ENCODE results near the gene TFDP1. TPM values are rescaled to one million over a fixed set of nuclear protein-coding genes. Genes with fewer than 3 reads are reported as not detected.

Gene TFDP1
- total RNA-seq, 2 experiments from 2014 or later, result 87.9 to 119 TPM

- H3K4me3 ChIP-seq (ENCODE audit: low read depth, low read length, poor library complexity, severe bottlenecking), result peak overlapping the region; percentile 90
- H3K4me2 ChIP-seq (ENCODE audit: low read length), result peak overlapping the region; percentile 80
- peaks cover 14% of the 10 kb centered on the region for H3K4me1 ChIP-seq (ENCODE audit: insufficient read depth, low read length, poor library complexity, severe bottlenecking)
- H3K79me2 ChIP-seq (ENCODE audit: insufficient read depth, low read depth, low read length), result peaks cover 51% of the 10 kb centered on the region
- no peak overlapping the region for H2AFZ ChIP-seq (ENCODE audit: low read length)
- H4K20me1 ChIP-seq (ENCODE audit: insufficient read depth, low read length), result no peaks in the 10 kb centered on the region
- TSS peak; percentile 92 for BruUV-seq (replicated peaks)
- H3K36me3 ChIP-seq (ENCODE audit: insufficient read depth, low read length), result peaks cover 49% of the 10 kb centered on the region
- ChIA-PET POLR2A (interaction anchor here (0.6 to 0.7 kb wide), 2 partner anchors 18 to 708 kb away, joined by 3 read pairs; no protein-coding TSS in a partner anchor), CTCF (ENCODE audit: unreplicated experiment) (no interaction called here)
- intact Hi-C loops (cut with micrococcal nuclease; ENCODE audit: unreplicated experiment), result loop anchor here (10.0 kb wide), 1 partner anchor 381 kb away; the partner anchor contains the start of genes CUL4A and PCID2
- TF ChIP-seq, protein P1, sequence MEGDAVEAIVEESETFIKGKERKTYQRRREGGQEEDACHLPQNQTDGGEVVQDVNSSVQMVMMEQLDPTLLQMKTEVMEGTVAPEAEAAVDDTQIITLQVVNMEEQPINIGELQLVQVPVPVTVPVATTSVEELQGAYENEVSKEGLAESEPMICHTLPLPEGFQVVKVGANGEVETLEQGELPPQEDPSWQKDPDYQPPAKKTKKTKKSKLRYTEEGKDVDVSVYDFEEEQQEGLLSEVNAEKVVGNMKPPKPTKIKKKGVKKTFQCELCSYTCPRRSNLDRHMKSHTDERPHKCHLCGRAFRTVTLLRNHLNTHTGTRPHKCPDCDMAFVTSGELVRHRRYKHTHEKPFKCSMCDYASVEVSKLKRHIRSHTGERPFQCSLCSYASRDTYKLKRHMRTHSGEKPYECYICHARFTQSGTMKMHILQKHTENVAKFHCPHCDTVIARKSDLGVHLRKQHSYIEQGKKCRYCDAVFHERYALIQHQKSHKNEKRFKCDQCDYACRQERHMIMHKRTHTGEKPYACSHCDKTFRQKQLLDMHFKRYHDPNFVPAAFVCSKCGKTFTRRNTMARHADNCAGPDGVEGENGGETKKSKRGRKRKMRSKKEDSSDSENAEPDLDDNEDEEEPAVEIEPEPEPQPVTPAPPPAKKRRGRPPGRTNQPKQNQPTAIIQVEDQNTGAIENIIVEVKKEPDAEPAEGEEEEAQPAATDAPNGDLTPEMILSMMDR (conservative IDR thresholded peaks at IDR 0.05; ENCODE audit: low read length), result no peak
- no peak for DNase-seq (ENCODE audit: low spot score)
- no peak overlapping the region for H3K27ac ChIP-seq (ENCODE audit: low read depth, low read length, poor library complexity, severe bottlenecking)
- no peaks in the 10 kb centered on the region for H3K9me3 ChIP-seq (ENCODE audit: low read length)
- no peaks in the 10 kb centered on the region for H3K9me2 ChIP-seq (ENCODE audit: insufficient read depth, low read length)
These were observed 1.3 kb downstream of the TFDP1 start for GRCh38 chr13:113585896-113586295.

GRCh38 chr13:113586661-113587479, 2.3 kb downstream of the TFDP1 start:
- ChIA-PET CTCF (ENCODE audit: unreplicated experiment) (no interaction called here), POLR2A (interaction anchor here (0.7 kb wide), 1 partner anchor 160 kb away, joined by 5 read pairs; no protein-coding TSS in a partner anchor)
- Histone ChIP-seq H3K27ac (ENCODE audit: low read depth, low read length, poor library complexity, severe bottlenecking) (no peak overlapping the region), H3K4me1 (ENCODE audit: insufficient read depth, low read length, poor library complexity, severe bottlenecking) (peaks cover 14% of the 10 kb centered on the region), H3K9me3 (ENCODE audit: low read length) (no peaks in the 10 kb centered on the region), H3K4me3 (ENCODE audit: low read depth, low read length, poor library complexity, severe bottlenecking) (peak overlapping the region; percentile 90), H3K4me2 (ENCODE audit: low read length) (peak overlapping the region; percentile 80), H3K36me3 (ENCODE audit: insufficient read depth, low read length) (peaks cover 59% of the 10 kb centered on the region), H3K79me2 (ENCODE audit: insufficient read depth, low read depth, low read length) (peaks cover 61% of the 10 kb centered on the region), H3K9me2 (ENCODE audit: insufficient read depth, low read length) (no peaks in the 10 kb centered on the region), H4K20me1 (ENCODE audit: insufficient read depth, low read length) (no peaks in the 10 kb centered on the region), H2AFZ (ENCODE audit: low read length) (no peak overlapping the region)
- BruUV-seq (replicated peaks), result no TSS peak
- TF ChIP-seq, protein P1 (conservative IDR thresholded peaks at IDR 0.05; ENCODE audit: low read length), result no peak
- TF ChIP-seq EZH2phosphoT487 (IDR thresholded peaks at IDR 0.05; ENCODE audit: borderline replicate concordance, low read depth, low read length), result no peak
- no peak for DNase-seq (ENCODE audit: low spot score)
- intact Hi-C loops (cut with micrococcal nuclease; ENCODE audit: unreplicated experiment), result loop anchor here (10.0 kb wide), 1 partner anchor 382 kb away; the partner anchor contains the start of genes CUL4A and PCID2
